Right lobe of liver (tissue), 6 donors: ENCODE results near the gene CSH1. TPM values are rescaled to one million over a fixed set of nuclear protein-coding genes. Genes with fewer than 3 reads are reported as not detected.

ENCODE experiments used
- ATAC-seq, 4 donors: fragments of 200-7000 bp; cut with Tn5 transposase; one replicate each; pipeline ENCODE4 v1.9.1; 2020; ENCODE audit warnings: mild to moderate bottlenecking in 4 of 4, moderate library complexity in 4 of 4
- DNase-seq, 3 donors: peaks; one replicate each; pipeline ENCODE4 v3.0.0-alpha.2; 2020
- H3K27ac ChIP-seq, 3 donors: fragments of 200-600 bp; one replicate each; pipeline ENCODE4 v1.8.0; 2022
- H3K27me3 ChIP-seq, 2 donors: fragments of 200-600 bp; one replicate each; pipeline ENCODE4 v1.8.0; 2022
- H3K36me3 ChIP-seq, 4 donors: fragments of 200-600 bp; sonication (generic) in 1 of 4; one replicate each; pipeline versions ENCODE4 v1.5.1 to v1.8.0; 2017 to 2022; ENCODE audit warnings: control low read depth in 1 of 4
- H3K4me1 ChIP-seq, 4 donors: fragments of 200-600 bp; sonication (generic) in 1 of 4; one replicate each; pipeline versions ENCODE4 v1.5.1 to v1.8.0; 2017 to 2022; ENCODE audit warnings: control low read depth in 1 of 4
- H3K4me3 ChIP-seq, 3 donors: fragments of 200-600 bp; one replicate each; pipeline ENCODE4 v1.8.0; 2022
- H3K9me3 ChIP-seq, 4 donors: fragments of 200-600 bp; sonication (generic) in 1 of 4; one replicate each; pipeline versions ENCODE4 v1.5.1 to v1.8.0; 2017 to 2022; ENCODE audit warnings: control low read depth in 1 of 4
- CTCF ChIP-seq, 4 donors: fragments of 200-600 bp in 3 of 4; fragments of 450-650 bp in 1 of 4; IDR thresholded peaks; one replicate each; pipeline versions ENCODE4 v1.5.1 to v1.8.0; 2016 to 2022; ENCODE audit warnings: antibody characterized with exemption in 4 of 4, mild to moderate bottlenecking in 2 of 4
- POLR2A ChIP-seq: fragments of 450-650 bp; IDR thresholded peaks from one replicate; pipeline ENCODE4 v1.6.1; 2017; ENCODE audit warnings: antibody characterized with exemption, mild to moderate bottlenecking
- WGBS: methylation state at CpG from one replicate; pipeline ENCODE4 v1.1.6; 2018; ENCODE audit warnings: low coverage, low lambda C conversion rate; ENCODE audit not compliant: insufficient coverage; ENCODE audit errors: missing lambda C conversion rate; 5-methylcytosine and 5-hydroxymethylcytosine counted together
- intact Hi-C, 2 donors: fragments of 100-400 bp; cut with DNase I; formaldehyde crosslinking; loops; one replicate each; pipeline versions ENCODE4 v1.11.2 to v1.14.1; 2022
- small RNA-seq, 2 experiments: library from RNA; depleted of rRNA; stranded (forward); fragments of <200 nt; gene quantifications; one replicate each; pipeline ENCODE3, GENCODE V24; 2016
- total RNA-seq, 6 experiments: library from RNA; depleted of rRNA in 2 of 6; stranded (reverse); fragments of >200 nt in 2 of 6; fragmentation: NEBNext Ultra II Directional in 3 of 6; extraction: Animal tissue kit (Norgen Biotek cat#: 25700) in 3 of 6; gene quantifications; one replicate each; pipeline versions ENCODE4 v1.1.0 to v1.2.4, GENCODE V29; 2016 to 2023
- donor health status: DM: no; HTN: yes; CAD: no.
- donor health status: DM: no; HTN: no; CAD: no.
- donor health status: DM: no; HTN: no; CAD: no.
- donor health status: DM: no; HTN: yes; CAD: no.
- donor health status: DM: no; HTN: yes; CAD: no.

CSH1 gene
- total RNA-seq, 6 experiments from 2014 or later = not detected

DNA sequence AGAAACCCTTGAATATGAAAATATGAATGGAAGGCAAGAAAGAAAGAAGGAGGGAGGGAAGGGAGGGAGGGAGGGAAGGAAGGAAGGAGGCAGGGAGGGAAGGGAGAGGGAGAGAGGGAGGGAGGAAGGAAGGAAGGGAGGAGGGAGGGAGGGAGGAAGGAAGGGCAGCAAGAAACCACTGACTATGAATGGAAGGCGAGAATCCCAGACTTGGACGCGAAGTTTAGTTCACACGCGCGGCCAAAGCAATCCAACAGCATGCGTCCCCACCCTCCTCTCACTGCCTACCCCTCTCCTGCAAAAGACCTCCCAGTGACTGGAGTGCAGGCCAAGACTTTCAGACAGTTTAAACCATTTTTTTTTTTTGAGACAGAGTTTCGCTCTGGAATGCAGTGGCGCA lies 46.0 kb downstream of the CSH1 start:
- H3K9me3 ChIP-seq = no peaks in the 10 kb centered on the region
- H3K27ac ChIP-seq = no peak overlapping the region
- no peak overlapping the region for H3K4me3 ChIP-seq
- no peaks in the 10 kb centered on the region for H3K36me3 ChIP-seq
- ATAC-seq (no peak), DNase-seq (no peak)
- intact Hi-C loops = no loop called here
- TF ChIP-seq POLR2A = no peak
- no peak for TF ChIP-seq CTCF (IDR thresholded peaks at IDR 0.05)
- no peaks in the 10 kb centered on the region for H3K4me1 ChIP-seq
- WGBS = 78% methylated on average over 4 of the region's 9 CpGs
- H3K27me3 ChIP-seq = no peaks in the 10 kb centered on the region

DNA sequence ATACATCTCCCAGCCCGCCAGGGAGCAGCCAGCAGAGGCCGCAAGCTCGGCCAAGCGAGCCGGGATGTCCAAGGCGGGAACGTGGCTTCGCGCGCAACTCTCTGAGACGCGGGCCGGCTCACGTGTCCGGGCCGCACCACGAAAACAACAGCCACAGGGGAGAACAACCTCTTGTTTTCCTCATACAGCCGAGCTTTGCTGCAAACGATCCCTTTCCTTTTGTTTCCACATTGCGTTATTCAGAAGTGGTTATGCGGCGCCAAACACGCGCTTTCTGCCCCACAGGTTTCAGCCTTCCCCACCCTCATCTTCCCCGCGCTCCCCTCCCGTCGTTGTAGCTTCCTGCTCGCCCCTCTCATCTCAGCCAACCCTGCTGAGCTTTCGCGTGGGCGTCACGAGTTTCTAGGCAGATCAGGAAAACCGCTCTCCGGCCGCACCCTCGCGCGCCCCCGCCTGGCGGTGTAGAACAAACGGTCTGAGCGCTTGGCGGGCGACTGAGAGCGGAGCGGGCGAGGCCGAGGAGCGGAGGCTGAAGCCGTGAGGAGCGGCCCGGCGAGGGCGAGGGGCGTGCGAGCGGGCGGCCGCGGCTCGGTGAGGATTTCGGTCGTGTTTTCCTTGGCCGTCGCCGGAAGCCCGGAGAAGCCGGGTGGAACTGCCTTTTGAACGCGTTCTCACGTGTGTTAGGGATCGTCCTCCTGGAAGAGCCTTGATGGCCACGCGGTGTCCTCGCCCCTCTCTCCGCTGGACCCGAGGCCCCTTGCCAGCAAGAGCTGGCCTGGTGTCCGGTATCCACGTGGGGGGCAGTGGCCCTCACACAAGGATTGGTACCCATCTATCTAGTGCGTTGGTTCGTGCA lies 47.3 kb downstream of the CSH1 start:
- intact Hi-C loops = no loop called here

GRCh38 chr17:63847525-63848249 lies 48.7 kb downstream of the CSH1 start:
- 0% methylated on average over 1 of the region's 3 CpGs for WGBS
- no peak overlapping the region for H3K27ac ChIP-seq
- DNase-seq (no peak), ATAC-seq (no peak)
- H3K4me3 ChIP-seq = no peak overlapping the region
- H3K4me1 ChIP-seq = peaks cover 0 to 6% (median 3%) of the 10 kb centered on the region in 4 donors
- H3K9me3 ChIP-seq = peaks cover 0 to under 1% (median 0%) of the 10 kb centered on the region in 4 donors
- TF ChIP-seq CTCF (IDR thresholded peaks at IDR 0.05) = no peak
- TF ChIP-seq POLR2A = no peak
- intact Hi-C loops = no loop called here
- H3K27me3 ChIP-seq = no peaks in the 10 kb centered on the region
- H3K36me3 ChIP-seq = no peaks in the 10 kb centered on the region

More for the DNA sequence above, 47.3 kb downstream of the CSH1 start:
- WGBS = 2% methylated on average over 32 of the region's 82 CpGs
- peak; percentile 94 to 99 (median 96) for ATAC-seq
- DNase-seq = peak; percentile 90 to 95 (median 94)
- H3K27me3 ChIP-seq = no peaks in the 10 kb centered on the region
- no peaks in the 10 kb centered on the region for H3K4me1 ChIP-seq
- TF ChIP-seq POLR2A (no peak), CTCF (IDR thresholded peaks at IDR 0.05) (peak; percentile 45 to 70 (median 50))
- H3K27ac ChIP-seq = peak overlapping the region in 2 of 3 donors; percentile 34 to 35
- no peaks in the 10 kb centered on the region for H3K9me3 ChIP-seq
- H3K4me3 ChIP-seq = peak overlapping the region; percentile 14 to 35 (median 18)
- no peaks in the 10 kb centered on the region for H3K36me3 ChIP-seq

DNA sequence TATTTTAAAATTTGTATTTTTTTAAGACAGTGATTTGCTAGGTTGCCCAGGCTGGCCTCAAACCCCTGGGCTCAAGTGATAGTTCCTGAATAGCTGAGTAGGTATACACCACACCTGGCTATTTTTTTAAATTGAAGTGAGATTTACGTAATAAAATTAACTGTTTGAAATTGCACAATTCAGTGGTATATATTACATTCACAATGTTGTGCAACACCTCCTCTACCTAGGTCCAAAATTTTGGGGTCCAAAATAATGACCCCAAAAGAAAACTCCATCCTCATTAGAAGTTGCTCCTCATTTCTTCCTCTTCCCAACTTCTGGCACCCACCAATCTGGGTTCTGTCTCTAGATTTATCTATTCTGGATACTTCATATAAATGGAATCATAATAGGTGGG lies 50.9 kb downstream of the CSH1 start:
- no peak for DNase-seq
- Histone ChIP-seq H3K4me3 (no peak overlapping the region), H3K4me1 (peaks cover 3 to 17% (median 10%) of the 10 kb centered on the region in 4 donors), H3K27ac (no peak overlapping the region), H3K27me3 (no peaks in the 10 kb centered on the region), H3K9me3 (peaks cover 0 to 3% (median 0%) of the 10 kb centered on the region in 4 donors), H3K36me3 (no peaks in the 10 kb centered on the region)
- WGBS = 4% methylated on average over 1 of the region's 1 CpG
- TF ChIP-seq POLR2A = no peak
- no peak for TF ChIP-seq CTCF (IDR thresholded peaks at IDR 0.05)
- intact Hi-C loops = no loop called here
- ATAC-seq = no peak

Small RNAs within 50 kb of the gene (small RNA-seq; reads per million reads assigned to genes)
- gene AC040958.1 (0 reads per million in 2 experiments), gene AC127029.1 (0 reads per million in 2 experiments), gene GH1 (0 reads per million in 2 experiments)

Other genes with a start within 250 kb of the CSH1 start
- 1 to 10 TPM; 2.8 to 9.4 (median 5.2) TPM for gene LIMD2, start 196.4 kb downstream of the CSH1 start, total RNA-seq
- gene STRADA, start 154.8 kb downstream of the CSH1 start, total RNA-seq = 10 to 100 TPM in 5 of 6 experiments, 1 to 10 TPM in 1; 8.4 to 15.1 (median 13.0) TPM
- 10 to 100 TPM; 45.7 to 69.9 (median 63.6) TPM for gene CCDC47, start 123.0 kb downstream of the CSH1 start, total RNA-seq
- gene DDX42, start 122.4 kb downstream of the CSH1 start, total RNA-seq = 10 to 100 TPM; 28.5 to 45.2 (median 36.2) TPM
- gene PSMC5, start 69.1 kb downstream of the CSH1 start, total RNA-seq = 10 to 100 TPM; 52.7 to 70.9 (median 66.5) TPM
- gene FTSJ3, start 68.9 kb downstream of the CSH1 start, total RNA-seq = 10 to 100 TPM; 12.9 to 25.9 (median 19.0) TPM
- 10 to 100 TPM; 23.8 to 94.5 (median 59.5) TPM for gene SMARCD2, start 53.9 kb downstream of the CSH1 start, total RNA-seq
- gene CSH2, start 22.9 kb downstream of the CSH1 start, total RNA-seq = not detected
- not detected for gene GH2, start 14.6 kb downstream of the CSH1 start, total RNA-seq
- not detected for gene CSHL1, start 14.7 kb upstream of the CSH1 start, total RNA-seq
- gene GH1, start 22.3 kb upstream of the CSH1 start, total RNA-seq = not detected
- gene CD79B, start 35.8 kb upstream of the CSH1 start, total RNA-seq = 1 to 10 TPM in 2 of 6 experiments, under 1 TPM in 4; 0.62 to 2.2 (median 0.92) TPM
- gene SCN4A, start 76.3 kb upstream of the CSH1 start, total RNA-seq = 1 to 10 TPM in 1 of 6 experiments, under 1 TPM in 5; 0.10 to 1.4 (median 0.20) TPM
- gene PRR29, start 101.8 kb upstream of the CSH1 start, total RNA-seq = under 1 TPM in 3 of 6 experiments, not detected in 3; 0.07 to 0.33 (median 0.12) TPM
- 10 to 100 TPM in 3 of 6 experiments, 1 to 10 TPM in 3; 5.5 to 16.1 (median 8.6) TPM for gene ICAM2, start 124.1 kb upstream of the CSH1 start, total RNA-seq
- gene ERN1, start 233.6 kb upstream of the CSH1 start, total RNA-seq = 10 to 100 TPM; 22.7 to 47.6 (median 28.7) TPM